IPS DF 6.9 (cell line): Measurements from ENCODE around the gene PMF1.

Source experiments
- DNase-seq: peaks from one replicate; pipeline ENCODE4 v3.0.0-alpha.2; 2013; ENCODE audit warnings: low read depth, low spot score
- H3K27ac ChIP-seq: one replicate; pipeline ENCODE4 v1.5.1; 2013; ENCODE audit warnings: low read length, control low read depth
- H3K27me3 ChIP-seq: 2 replicates; pipeline ENCODE4 v1.6.1; 2013; ENCODE audit warnings: mild to moderate bottlenecking, low read length; ENCODE audit not compliant: control insufficient read depth, insufficient read depth
- H3K36me3 ChIP-seq: 2 replicates; pipeline ENCODE4 v1.6.1; 2013; ENCODE audit warnings: low read length; ENCODE audit not compliant: control insufficient read depth, insufficient read depth
- H3K4me1 ChIP-seq: 2 replicates; pipeline ENCODE4 v1.6.1; 2013; ENCODE audit warnings: low read length; ENCODE audit not compliant: control insufficient read depth, insufficient read depth
- H3K4me3 ChIP-seq: 2 replicates; pipeline ENCODE4 v1.5.1; 2013; ENCODE audit warnings: mild to moderate bottlenecking, low read length
- H3K9me3 ChIP-seq: 2 replicates; pipeline ENCODE4 v1.6.1; 2013; ENCODE audit warnings: low read length, inconsistent platforms; ENCODE audit not compliant: control insufficient read depth, insufficient read depth
- WGBS: extraction: QIAGEN DNeasy Blood & Tissue Kit; methylation state at CpG from one replicate; pipeline ENCODE4 v1.1.7; 2013; ENCODE audit warnings: mixed read lengths, missing lambda C conversion rate; ENCODE audit not compliant: insufficient read length, insufficient coverage; 5-methylcytosine and 5-hydroxymethylcytosine counted together

PMF1 gene

GRCh38 chr1:156283521-156283920 is 70.7 kb downstream of the PMF1 start:
- no peaks in the 10 kb centered on the region for H3K4me1 ChIP-seq
- whole genome bisulfite sequencing, result no CpG with 5 or more reads among the region's 1 CpG
- no peaks in the 10 kb centered on the region for H3K27me3 ChIP-seq
- no peak for DNase-seq
- H3K9me3 ChIP-seq, result no peaks in the 10 kb centered on the region
- no peak overlapping the region for H3K27ac ChIP-seq
- H3K4me3 ChIP-seq, result peak overlapping the region; percentile 44; the same call in 1 of the 2 replicates
- peaks cover 6% of the 10 kb centered on the region; the same call in 1 of the 2 replicates for H3K36me3 ChIP-seq

DNA sequence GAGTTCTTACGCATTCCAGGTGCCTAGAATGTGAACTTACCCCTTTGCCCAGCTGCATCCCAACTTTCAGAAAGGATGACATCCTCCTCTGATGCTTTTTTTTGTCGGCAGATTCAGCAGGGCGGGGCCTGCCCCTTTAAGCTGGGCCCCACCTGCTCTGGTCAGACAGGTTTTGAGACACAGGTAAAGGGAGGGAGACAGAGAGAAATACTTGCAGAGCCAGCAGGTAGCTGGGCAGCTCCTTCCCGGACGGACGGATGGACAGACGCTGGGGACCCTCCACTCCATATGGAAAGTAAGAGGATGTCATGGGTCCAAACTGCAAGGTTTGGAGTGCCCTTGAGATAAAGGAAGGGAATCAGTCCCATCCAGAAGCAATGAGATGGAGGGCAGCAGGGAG is 71.3 kb downstream of the PMF1 start, which contains the start of gene TMEM79:
Gene TMEM79, plus strand, starts transcription at position 214 of the 400 bp plus-strand sequence. CDS start 902 bp downstream, outside the sequence.
- Histone ChIP-seq H3K27ac (no peak within 1 kb of the TSS), H3K4me3 (peak within 1 kb of the TSS; percentile 44; the same call in 1 of the 2 replicates), H3K27me3 (no peaks in the 10 kb centered on the region), H3K4me1 (no peaks in the 10 kb centered on the region), H3K36me3 (0 out of 2 replicates have a peak, but pooled peaks cover 2% of the 10 kb centered on the region), H3K9me3 (no peaks in the 10 kb centered on the region)
- no peak for DNase-seq
- WGBS, result no CpG with 5 or more reads among the region's 7 CpGs

DNA sequence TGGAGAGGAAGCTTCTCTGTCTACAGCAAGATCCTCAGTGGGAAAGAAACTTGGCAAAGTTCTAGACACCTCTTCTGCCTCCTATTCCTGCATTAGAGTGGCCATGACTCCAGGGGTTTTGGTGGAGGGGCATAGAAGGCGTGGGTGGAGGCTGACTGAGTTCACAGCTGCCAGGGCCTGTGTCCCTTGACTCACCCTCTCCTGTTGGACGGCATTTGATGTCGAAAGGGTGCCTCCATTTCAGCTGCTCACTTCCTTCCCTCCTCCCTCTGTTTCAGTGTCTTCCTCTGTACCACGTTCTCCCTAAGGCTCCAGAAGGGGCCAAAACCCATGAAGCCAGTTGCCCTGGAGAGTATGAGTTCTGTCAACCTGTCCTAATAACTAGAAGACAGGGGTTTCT is 72.0 kb downstream of the PMF1 start:
- Histone ChIP-seq H3K4me3 (no peak overlapping the region), H3K36me3 (0 out of 2 replicates have a peak, but pooled peaks cover 2% of the 10 kb centered on the region), H3K27ac (no peak overlapping the region), H3K4me1 (no peaks in the 10 kb centered on the region), H3K9me3 (no peaks in the 10 kb centered on the region), H3K27me3 (no peaks in the 10 kb centered on the region)
- DNase-seq, result no peak
- no CpG with 5 or more reads among the region's 4 CpGs for WGBS

DNA sequence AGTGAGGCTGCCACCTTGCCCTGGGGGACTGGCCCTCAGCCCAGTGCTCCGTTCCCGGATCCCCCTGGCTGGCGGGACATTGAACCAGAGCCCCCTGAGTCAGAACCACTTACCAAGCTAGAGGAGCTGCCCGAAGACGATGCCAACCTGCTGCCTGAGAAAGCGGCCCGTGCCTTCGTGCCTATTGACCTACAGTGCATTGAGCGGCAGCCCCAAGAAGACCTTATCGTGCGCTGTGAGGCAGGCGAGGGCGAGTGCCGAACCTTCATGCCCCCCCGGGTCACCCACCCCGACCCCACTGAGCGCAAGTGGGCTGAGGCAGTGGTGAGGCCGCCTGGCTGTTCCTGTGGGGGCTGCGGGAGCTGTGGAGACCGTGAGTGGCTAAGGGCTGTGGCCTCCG is 72.6 kb downstream of the PMF1 start:
- Histone ChIP-seq H3K9me3 (no peaks in the 10 kb centered on the region), H3K36me3 (0 out of 2 replicates have a peak, but pooled peaks cover 2% of the 10 kb centered on the region), H3K27ac (no peak overlapping the region), H3K4me1 (no peaks in the 10 kb centered on the region), H3K4me3 (no peak overlapping the region), H3K27me3 (no peaks in the 10 kb centered on the region)
- WGBS, result no CpG with 5 or more reads among the region's 21 CpGs
- no peak for DNase-seq

DNA sequence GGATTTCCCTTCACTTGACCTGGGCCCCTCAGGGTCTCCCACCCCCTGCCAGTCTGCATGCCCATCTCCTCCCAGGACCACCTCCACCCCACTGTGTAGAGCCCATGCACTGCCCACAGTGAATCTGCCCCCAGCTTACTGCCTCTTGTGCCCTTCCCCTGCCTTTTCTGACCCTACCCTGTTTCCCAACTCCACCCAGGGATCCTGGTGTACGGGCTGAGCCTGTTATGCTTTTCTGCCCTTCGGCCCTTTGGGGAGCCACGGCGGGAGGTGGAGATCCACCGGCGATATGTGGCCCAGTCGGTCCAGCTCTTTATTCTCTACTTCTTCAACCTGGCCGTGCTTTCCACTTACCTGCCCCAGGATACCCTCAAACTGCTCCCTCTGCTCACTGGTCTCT is 73.3 kb downstream of the PMF1 start:
- no peak overlapping the region for H3K27ac ChIP-seq
- 0 out of 2 replicates have a peak, but pooled peaks cover 2% of the 10 kb centered on the region for H3K36me3 ChIP-seq
- WGBS, result no CpG with 5 or more reads among the region's 8 CpGs
- H3K4me1 ChIP-seq, result no peaks in the 10 kb centered on the region
- no peaks in the 10 kb centered on the region for H3K27me3 ChIP-seq
- no peak overlapping the region for H3K4me3 ChIP-seq
- DNase-seq, result no peak
- no peaks in the 10 kb centered on the region for H3K9me3 ChIP-seq
